AG04450 (cell line): ENCODE measurements around the gene ZC3H13. TPM values are rescaled to one million over a fixed set of nuclear protein-coding genes. Genes with fewer than 3 reads are reported as not detected.

Source experiments
- CTCF ChIA-PET: fragments of 300-600, 350-600 bp; formaldehyde crosslinking; extraction: SDS; loops from one replicate; lab custom pipeline; 2022; ENCODE audit warnings: antibody characterized with exemption, inconsistent platforms; lab: Charles Lee
- POLR2A ChIA-PET: fragments of 350-600 bp; formaldehyde crosslinking; extraction: SDS; loops from one replicate; lab custom pipeline; 2021; ENCODE audit warnings: antibody characterized with exemption, inconsistent platforms; lab: Yijun Ruan, JAX
- DNase-seq: peaks from one replicate; pipeline ENCODE4 v3.0.0-alpha.2; 2011; ENCODE audit warnings: low read depth, low spot score
- H3K27ac ChIP-seq: one replicate; pipeline ENCODE4 v1.5.1; 2012; ENCODE audit warnings: low read depth, low read length, control low read depth
- H3K27me3 ChIP-seq: one replicate; pipeline ENCODE4 v1.6.0; 2012; ENCODE audit warnings: low read length; ENCODE audit not compliant: control insufficient read depth, insufficient read depth
- H3K4me3 ChIP-seq: 2 replicates; pipeline ENCODE4 v1.5.1; 2011; ENCODE audit warnings: mild to moderate bottlenecking, low read depth, low read length, control low read depth
- H3K9me3 ChIP-seq: 2 replicates; pipeline ENCODE4 v1.5.1; 2012; ENCODE audit warnings: low read length; ENCODE audit not compliant: control insufficient read depth, insufficient read depth
- CTCF ChIP-seq: IDR thresholded peaks from 2 replicates; pipeline ENCODE4 v1.5.1; 2011; ENCODE audit warnings: low read depth, low read length, control low read depth, inconsistent platforms
- polyA plus RNA-seq: library from polyadenylated mRNA; depleted of rRNA; stranded (reverse); fragments of >200 nt; gene quantifications from 2 replicates; pipeline ENCODE4 v1.2.3, GENCODE V29; 2011

ZC3H13 gene
- polyA plus RNA-seq, 1 experiment: 10.6 TPM

DNA sequence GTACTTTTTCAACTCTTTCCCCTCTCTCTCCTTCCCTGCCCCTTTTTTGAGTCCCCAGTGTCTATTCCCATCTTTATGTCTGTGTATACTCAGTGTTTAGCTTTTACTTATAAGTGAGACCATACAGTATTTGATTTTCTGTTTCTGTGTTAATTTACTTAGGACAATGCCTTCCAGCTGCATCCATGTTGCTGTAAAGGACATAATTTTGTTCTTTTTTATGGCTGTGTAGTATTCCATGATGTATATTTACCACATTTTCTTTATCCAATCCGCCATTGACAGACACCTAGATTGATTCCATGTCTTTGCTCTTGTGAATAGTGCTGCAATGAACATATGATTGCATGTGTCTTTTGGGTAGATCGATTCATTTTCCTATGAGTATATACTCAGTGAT, 10.7 kb upstream of the ZC3H13 start:
- no peak overlapping the region for H3K27ac ChIP-seq
- no peaks in the 10 kb centered on the region for H3K27me3 ChIP-seq
- ChIA-PET POLR2A (no interaction called here), CTCF (no interaction called here)
- no peaks in the 10 kb centered on the region for H3K9me3 ChIP-seq
- TF ChIP-seq CTCF: no peak
- DNase-seq: no peak
- no peak overlapping the region for H3K4me3 ChIP-seq

GRCh38 chr13:46062185-46062584, 9.6 kb upstream of the ZC3H13 start:
- CTCF ChIA-PET: interaction anchor here (1.0 kb wide), 1 partner anchor 10 kb away, joined by 5 read pairs; the partner anchor contains the start of gene ZC3H13

GRCh38 chr13:46059405-46059804, 6.9 kb upstream of the ZC3H13 start:
- Histone ChIP-seq H3K9me3 (no peaks in the 10 kb centered on the region), H3K27ac (no peak overlapping the region), H3K27me3 (no peaks in the 10 kb centered on the region), H3K4me3 (no peak overlapping the region)
- ChIA-PET CTCF (no interaction called here), POLR2A (no interaction called here)
- no peak for DNase-seq
- TF ChIP-seq CTCF: no peak

More at GRCh38 chr13:46062185-46062584, 9.6 kb upstream of the ZC3H13 start:
- H3K9me3 ChIP-seq: no peaks in the 10 kb centered on the region
- H3K27ac ChIP-seq: no peak overlapping the region
- H3K27me3 ChIP-seq: no peaks in the 10 kb centered on the region
- POLR2A ChIA-PET: no interaction called here
- DNase-seq: no peak
- no peak overlapping the region for H3K4me3 ChIP-seq
- no peak for TF ChIP-seq CTCF

DNA sequence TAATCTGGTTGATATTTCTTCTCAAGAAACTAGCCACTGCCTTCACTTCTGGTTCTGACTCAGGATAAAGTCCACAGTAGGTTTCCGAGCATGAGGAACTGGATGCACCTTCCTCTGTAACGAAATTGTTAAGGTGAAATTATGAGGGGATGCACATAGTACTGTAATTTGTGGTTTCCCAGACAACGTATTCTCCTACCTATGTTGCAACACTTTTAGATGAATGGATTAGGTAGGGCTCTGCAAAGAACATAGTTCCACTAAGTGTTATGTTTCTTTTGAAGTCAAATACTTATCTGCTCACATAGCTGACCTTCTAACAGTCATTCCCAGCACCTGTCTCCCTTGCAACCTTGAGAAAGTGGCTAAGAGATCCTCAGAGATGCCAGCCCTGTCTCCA, 5.7 kb upstream of the ZC3H13 start:
- ChIA-PET CTCF (interaction anchor here (1.4 kb wide), 1 partner anchor 68 kb away, joined by 3 read pairs; no protein-coding TSS in a partner anchor), POLR2A (no interaction called here)
- TF ChIP-seq CTCF: no peak
- Histone ChIP-seq H3K9me3 (no peaks in the 10 kb centered on the region), H3K4me3 (no peak overlapping the region), H3K27me3 (no peaks in the 10 kb centered on the region), H3K27ac (no peak overlapping the region)
- DNase-seq: no peak

- Histone ChIP-seq H3K27ac (no peak overlapping the region), H3K4me3 (no peak overlapping the region), H3K27me3 (no peaks in the 10 kb centered on the region), H3K9me3 (peaks cover under 1% of the 10 kb centered on the region; the same call in 1 of the 2 replicates)
- TF ChIP-seq CTCF: no peak
- POLR2A ChIA-PET: no interaction called here
- CTCF ChIA-PET: interaction anchor here (0.6 to 1.4 kb wide), 2 partner anchors 8 to 68 kb away, joined by 3 to 8 read pairs; no protein-coding TSS in a partner anchor
- DNase-seq: no peak
Observed at GRCh38 chr13:46057256-46058015, 4.9 kb upstream of the ZC3H13 start.
